Stomach (tissue), 9 donors: ENCODE data around the gene ZNF626. TPM values are rescaled to one million over a fixed set of nuclear protein-coding genes. Genes with fewer than 3 reads are reported as not detected.
A peak's percentile ranks its signal among the peaks of the same experiment; 100 is the strongest.
"Not testable (repeated sequence)": the region's sequence is repeated elsewhere in the genome, so short reads cannot be mapped to it uniquely, and the experiment has no call there.

Source experiments
- DNase-seq, 2 donors: peaks; one replicate each; pipeline versions ENCODE4 v3.0.0 to v3.0.0-alpha.2; 2013 to 2019
- H3K27ac ChIP-seq, 5 donors: fragments of 200-600 bp in 4 of 5; sonication (generic) in 4 of 5; one replicate each; pipeline ENCODE4 v1.5.1; 2013 to 2019; ENCODE audit warnings: mild to moderate bottlenecking in 1 of 5, moderate library complexity in 1 of 5
- H3K27me3 ChIP-seq, 3 donors: fragments of 200-600 bp; sonication (generic); one replicate each; pipeline ENCODE4 v1.5.1; 2017 to 2019; ENCODE audit warnings: mixed run types in 1 of 3
- H3K36me3 ChIP-seq, 4 donors: fragments of 200-600 bp; sonication (generic); 1 replicate in 3 of 4; 2 replicates in 1 of 4; pipeline ENCODE4 v1.5.1; 2016 to 2019
- H3K4me1 ChIP-seq, 4 donors: fragments of 200-600 bp; sonication (generic); one replicate each; pipeline ENCODE4 v1.5.1; 2016 to 2019
- H3K4me3 ChIP-seq, 4 donors: fragments of 200-600 bp; sonication (generic) in 3 of 4; one replicate each; pipeline ENCODE4 v1.5.1; 2016 to 2019; ENCODE audit warnings: mild to moderate bottlenecking in 1 of 4
- H3K9me3 ChIP-seq, 4 donors: fragments of 200-600 bp; sonication (generic); one replicate each; pipeline ENCODE4 v1.5.1; 2016 to 2019
- CTCF ChIP-seq, 7 experiments: fragments of 450-650 bp in 4 of 7; fragments of 200-600 bp in 3 of 7; sonication (generic) in 3 of 7; IDR thresholded peaks; one replicate each; pipeline ENCODE4 v1.5.1; 2016 to 2019; ENCODE audit warnings: antibody characterized with exemption in 7 of 7, control low read depth in 2 of 7, mild to moderate bottlenecking in 1 of 7
- EP300 ChIP-seq: sonication (generic); formaldehyde crosslinking; IDR thresholded peaks from one replicate; pipeline ENCODE4 v1.6.1; 2017; ENCODE audit warnings: antibody characterized with exemption
- POLR2A ChIP-seq, 4 donors: fragments of 450-650 bp; IDR thresholded peaks; one replicate each; pipeline ENCODE4 v1.6.1; 2016; ENCODE audit warnings: antibody characterized with exemption in 4 of 4, control low read depth in 2 of 4, mild to moderate bottlenecking in 1 of 4, moderate library complexity in 1 of 4
- POLR2AphosphoS5 ChIP-seq, 3 donors: sonication (generic); formaldehyde crosslinking; IDR thresholded peaks; one replicate each; pipeline ENCODE4 v1.6.1; 2016; ENCODE audit warnings: antibody characterized with exemption in 3 of 3
- WGBS, 5 donors: extraction: QIAGEN DNeasy Blood & Tissue Kit in 3 of 5; methylation state at CpG; one replicate each; pipeline versions ENCODE4 v1.1.5 to v1.1.7; 2013 to 2018; 5-methylcytosine and 5-hydroxymethylcytosine counted together
- intact Hi-C: fragments of 100-400 bp; cut with DNase I; formaldehyde crosslinking; loops from one replicate; pipeline ENCODE4 v1.15.1; 2023; ENCODE audit warnings: low total_unique reads
- polyA plus RNA-seq, 3 donors: library from polyadenylated mRNA; stranded (reverse); fragments of 200-250 nt; gene quantifications; one replicate each; pipeline ENCODE4 v1.2.3, GENCODE V29; 2013
- total RNA-seq, 5 donors: library from RNA; depleted of rRNA; stranded (reverse); fragments of >200 nt; gene quantifications; one replicate each; pipeline versions ENCODE4 v1.1.0 to v1.2.3, GENCODE V29; 2014 to 2016
- donor health status: healthy with polysubstance abuse.
- donor health status: Bipolar disorder and iron deficiency.
- donor health status: healthy.

ZNF626 gene
- total and polyA plus RNA-seq, 8 donors = 1.2 to 51.4 (median 5.4) TPM

GRCh38 chr19:20664901-20665781, 3.8 kb upstream of the ZNF626 start:
- H3K4me1 ChIP-seq = peaks cover 4 to 36% (median 5%) of the 10 kb centered on the region in 4 donors
- intact Hi-C loops = no loop called here
- peak overlapping the region; percentile 1 to 77 (median 57) for H3K27ac ChIP-seq
- peaks cover 0 to 17% (median 4%) of the 10 kb centered on the region in 4 donors for H3K9me3 ChIP-seq
- TF ChIP-seq EP300 (no peak), POLR2A (IDR thresholded peaks at IDR 0.05) (no peak), CTCF (IDR thresholded peaks at IDR 0.05) (no peak), POLR2AphosphoS5 (IDR thresholded peaks at IDR 0.05) (no peak)
- H3K27me3 ChIP-seq = no peaks in the 10 kb centered on the region
- DNase-seq = peak in 1 of 2 donors; percentile 51
- no peaks in the 10 kb centered on the region for H3K36me3 ChIP-seq
- WGBS, 5 donors = 59 to 72% (median 66%) methylated on average over 22 of the region's 22 CpGs
- H3K4me3 ChIP-seq = peak overlapping the region in 1 of 4 donors; percentile 15

DNA sequence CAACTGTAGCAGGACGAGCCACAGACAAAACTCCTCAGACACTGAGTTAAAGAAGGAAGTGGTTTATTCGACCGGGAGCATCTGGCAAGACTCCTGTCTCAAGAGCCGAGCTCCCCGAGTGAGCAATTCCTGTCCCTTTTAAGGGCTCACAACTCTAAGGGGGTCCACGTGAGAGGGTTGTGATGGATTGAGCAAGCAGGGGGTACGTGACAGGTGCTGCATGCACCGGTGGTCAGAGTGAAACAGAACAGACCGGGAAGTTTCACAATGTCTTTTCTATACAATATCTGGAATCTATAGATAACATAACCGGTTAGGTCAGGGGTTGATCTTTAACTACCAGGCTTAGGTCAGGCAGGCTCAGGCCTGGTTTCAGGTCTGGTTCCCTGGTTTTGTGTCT, 3.1 kb upstream of the ZNF626 start:
- 24 to 36% (median 27%) methylated on average over 10 of the region's 10 CpGs for WGBS, 5 donors

DNA sequence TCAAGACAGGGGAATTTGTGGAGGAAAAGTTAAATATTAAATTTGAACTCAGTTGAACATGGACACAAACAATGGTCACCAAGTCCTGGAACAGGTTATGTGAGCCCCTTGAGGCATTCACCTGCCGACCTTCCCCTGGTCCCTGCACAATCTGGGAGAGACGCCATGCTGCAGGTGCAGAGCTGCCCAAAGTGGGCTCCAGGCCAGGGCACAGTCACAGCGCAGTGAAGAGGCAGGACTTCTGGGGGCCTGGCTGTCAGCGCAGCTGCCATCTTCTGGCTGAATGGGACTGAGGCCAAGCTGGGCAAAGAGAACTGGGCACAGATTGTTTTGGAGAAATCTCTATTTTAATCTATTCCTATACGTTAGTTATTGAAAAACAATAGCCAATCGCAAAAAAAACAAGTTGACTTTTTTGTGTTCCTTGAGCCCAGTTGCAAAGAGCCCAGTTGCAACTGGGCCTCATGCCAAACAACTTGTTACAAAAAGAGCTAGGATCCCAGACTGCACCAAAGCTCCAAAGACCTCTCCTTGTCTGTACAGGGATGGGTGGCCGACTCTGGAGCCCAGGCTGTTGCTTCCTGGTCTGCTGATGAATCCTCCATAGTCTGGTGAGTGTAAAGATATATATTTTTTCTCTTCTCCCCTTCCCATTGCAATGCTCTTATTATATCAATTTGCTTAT, 1.2 kb upstream of the ZNF626 start:
- Histone ChIP-seq H3K9me3 (peaks cover 0 to 33% (median 9%) of the 10 kb centered on the region in 4 donors), H3K4me1 (peaks cover 4 to 62% (median 23%) of the 10 kb centered on the region in 4 donors), H3K27me3 (no peaks in the 10 kb centered on the region), H3K36me3 (peaks cover 0 to 23% (median 17%) of the 10 kb centered on the region in 4 donors), H3K4me3 (no peak overlapping the region), H3K27ac (no peak overlapping the region)
- TF ChIP-seq CTCF (IDR thresholded peaks at IDR 0.05) (no peak), POLR2A (IDR thresholded peaks at IDR 0.05) (no peak), POLR2AphosphoS5 (IDR thresholded peaks at IDR 0.05) (no peak), EP300 (no peak)
- intact Hi-C loops = no loop called here
- peak in 1 of 2 donors; percentile 13 for DNase-seq
- WGBS, 5 donors = 74 to 88% (median 85%) methylated on average over 7 of the region's 7 CpGs

More for the DNA sequence above, 3.1 kb upstream of the ZNF626 start:
- H3K36me3 ChIP-seq, H3K27me3 ChIP-seq, intact Hi-C loops: not testable (repeated sequence)
- Histone ChIP-seq H3K4me1 (peaks cover 4 to 43% (median 12%) of the 10 kb centered on the region in 4 donors), H3K4me3 (peak overlapping the region in 1 of 4 donors; percentile 9), H3K27ac (peak overlapping the region in 3 of 5 donors; percentile 57 to 77 (median 64)), H3K9me3 (peaks cover 0 to 22% (median 6%) of the 10 kb centered on the region in 4 donors)
- peak in 1 of 2 donors; percentile 54 for DNase-seq

- peaks cover 4 to 82% (median 24%) of the 10 kb centered on the region in 4 donors for H3K4me1 ChIP-seq
- intact Hi-C loops = no loop called here
- H3K27ac ChIP-seq = peak overlapping the region; percentile 83 to 91 (median 90)
- TF ChIP-seq POLR2AphosphoS5 (IDR thresholded peaks at IDR 0.05) = no peak
- no peak for TF ChIP-seq CTCF (IDR thresholded peaks at IDR 0.05)
- no peak for TF ChIP-seq EP300
- TF ChIP-seq POLR2A (IDR thresholded peaks at IDR 0.05) = no peak
- H3K4me3 ChIP-seq = peak overlapping the region; percentile 72 to 80 (median 79)
- H3K36me3 ChIP-seq = peaks cover 0 to 43% (median 31%) of the 10 kb centered on the region in 4 donors
- peak in 1 of 2 donors; percentile 29 for DNase-seq
- peaks cover 0 to 47% (median 14%) of the 10 kb centered on the region in 4 donors for H3K9me3 ChIP-seq
- 22 to 29% (median 27%) methylated on average over 29 of the region's 29 CpGs for WGBS, 5 donors
- no peaks in the 10 kb centered on the region for H3K27me3 ChIP-seq
These were observed 764 bp downstream of the ZNF626 start for GRCh38 chr19:20660473-20661140.
